H1 (cell line): ENCODE measurements around the gene TPP2. TPM values are rescaled to one million over a fixed set of nuclear protein-coding genes. Genes with fewer than 3 reads are reported as not detected.

Source experiments
- BRCA1 ChIP-seq: IDR thresholded peaks from 2 replicates; pipeline ENCODE4 v1.6.1; 2012; ENCODE audit warnings: low read depth, low read length, improper control_type of control experiment
- TCF12 ChIP-seq: IDR thresholded peaks from 2 replicates; pipeline ENCODE4 v1.6.1; 2011; ENCODE audit warnings: low read depth, mild to moderate bottlenecking, low read length
- polyA plus RNA-seq, 7 experiments: library from polyadenylated mRNA; depleted of rRNA in 3 of 7; stranded (reverse) in 5 of 7; unstranded in 2 of 7; fragments of >200 nt in 5 of 7; fragments of 200-250 nt in 2 of 7; gene quantifications; 1 replicate in 5 of 7; 2 replicates in 1 of 7; 4 replicates in 1 of 7; pipeline versions ENCODE4 v1.2.1 to v1.2.3, GENCODE V29; 2011 to 2013; ENCODE audit warnings: missing spikeins in 2 of 7, mixed read lengths in 2 of 7
- total RNA-seq: library from RNA; stranded (reverse); fragmentation: NEBNext Ultra II Directional; extraction: Animal tissue kit (Norgen Biotek cat#: 25700); gene quantifications from 2 replicates; pipeline ENCODE4 v1.2.1, GENCODE V29; 2021

Gene TPP2
- total and polyA plus RNA-seq, 2 of the 8 experiments (the other 6 are each of a cell fraction or from before 2014, with no cell fraction given): 15.9 to 85.7 TPM

DNA sequence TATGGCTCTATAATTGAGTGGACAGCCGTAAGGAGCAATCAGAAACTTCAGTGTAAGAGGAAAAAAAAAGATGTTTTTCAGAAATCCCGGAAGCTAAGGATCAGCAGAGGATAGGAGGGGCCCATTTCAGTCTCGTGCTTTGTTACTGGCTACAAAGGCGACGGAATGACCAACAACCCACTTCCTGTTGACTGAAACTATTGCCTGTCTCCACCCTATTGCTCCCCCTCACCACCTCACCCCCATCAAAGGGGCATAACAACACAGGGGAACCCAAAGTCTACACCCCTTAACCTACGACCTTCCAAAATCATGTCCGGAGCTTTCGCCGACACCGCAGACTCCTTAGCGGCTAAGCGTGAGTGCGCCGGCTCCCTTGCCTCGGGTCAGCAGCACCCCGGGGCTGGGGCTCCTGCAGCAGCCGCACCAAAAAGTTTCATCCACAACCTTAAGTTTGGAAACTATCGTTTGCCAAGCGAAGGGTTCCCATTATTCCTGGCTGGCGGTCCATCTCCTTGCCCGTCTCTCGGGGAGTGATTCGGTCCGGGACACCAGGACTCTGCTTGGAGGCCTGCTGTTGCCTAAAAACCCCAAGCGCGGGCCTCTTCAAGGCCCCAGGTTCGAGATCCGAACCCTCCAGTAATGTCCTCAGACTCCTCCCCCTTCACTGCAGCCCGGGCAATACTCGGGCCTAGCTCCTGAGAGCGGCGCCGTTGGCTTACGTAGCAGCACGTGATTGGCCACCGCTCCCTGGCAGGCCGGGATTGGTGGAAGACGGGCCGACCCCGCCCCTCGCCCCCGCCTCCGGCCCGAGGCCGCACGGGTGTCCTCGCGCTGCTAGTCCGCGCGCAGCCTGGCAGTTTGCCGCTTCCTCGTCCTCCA lies at the start of gene TPP2 (continued):
- TF ChIP-seq TCF12 (no peak), BRCA1 (no peak)
